ENCODE data around the gene TKTL1. TPM values are rescaled to one million over a fixed set of nuclear protein-coding genes. Genes with fewer than 3 reads are reported as not detected.

Gene TKTL1
- total RNA-seq, 1 donor from 2014 or later, result not detected

DNA sequence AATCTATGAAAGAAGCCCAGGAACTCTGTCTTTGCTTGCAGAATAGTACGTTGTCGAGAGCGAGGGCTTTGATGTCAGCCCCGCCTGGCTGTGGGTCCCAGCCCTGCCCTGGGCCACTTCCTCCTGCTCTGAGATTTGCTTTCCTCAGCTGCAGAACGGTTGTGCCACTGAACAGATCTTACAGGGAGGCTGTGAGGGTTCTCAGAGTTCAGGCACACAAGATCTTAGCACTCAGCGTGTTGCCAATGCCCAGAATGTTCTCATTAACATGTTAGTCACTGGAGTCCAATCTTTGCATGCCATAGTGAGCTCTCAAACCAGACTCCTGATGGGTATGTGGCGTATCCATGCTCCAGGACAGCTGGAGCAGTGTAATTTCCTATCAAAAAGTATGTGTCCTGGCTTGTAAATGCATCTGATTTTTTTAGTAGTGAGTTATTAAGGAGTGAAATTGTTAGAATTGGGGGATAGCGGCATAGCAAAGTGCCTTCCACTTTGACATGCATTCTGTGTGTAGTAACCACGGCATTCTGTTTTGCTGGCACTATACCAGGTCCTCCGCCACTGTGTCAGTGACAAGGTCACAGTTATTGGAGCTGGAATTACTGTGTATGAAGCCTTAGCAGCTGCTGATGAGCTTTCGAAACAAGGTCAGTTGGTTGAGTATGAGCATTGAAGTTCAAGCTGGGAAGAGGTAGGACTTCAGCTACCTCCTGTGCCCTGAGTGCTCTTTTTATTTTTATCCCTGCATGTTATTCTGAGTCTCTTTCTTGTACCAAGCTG is 31.6 kb downstream of the TKTL1 start:
- FAIRE-seq (peak; percentile 40), DNase-seq (ENCODE audit: low read depth) (no peak)
- no peak overlapping the region for H3K4me3 ChIP-seq (ENCODE audit: low read depth, low read length)
- no peaks in the 10 kb centered on the region for H3K36me3 ChIP-seq (ENCODE audit: control insufficient read depth, insufficient read depth, low read length)
- TF ChIP-seq, protein P1, sequence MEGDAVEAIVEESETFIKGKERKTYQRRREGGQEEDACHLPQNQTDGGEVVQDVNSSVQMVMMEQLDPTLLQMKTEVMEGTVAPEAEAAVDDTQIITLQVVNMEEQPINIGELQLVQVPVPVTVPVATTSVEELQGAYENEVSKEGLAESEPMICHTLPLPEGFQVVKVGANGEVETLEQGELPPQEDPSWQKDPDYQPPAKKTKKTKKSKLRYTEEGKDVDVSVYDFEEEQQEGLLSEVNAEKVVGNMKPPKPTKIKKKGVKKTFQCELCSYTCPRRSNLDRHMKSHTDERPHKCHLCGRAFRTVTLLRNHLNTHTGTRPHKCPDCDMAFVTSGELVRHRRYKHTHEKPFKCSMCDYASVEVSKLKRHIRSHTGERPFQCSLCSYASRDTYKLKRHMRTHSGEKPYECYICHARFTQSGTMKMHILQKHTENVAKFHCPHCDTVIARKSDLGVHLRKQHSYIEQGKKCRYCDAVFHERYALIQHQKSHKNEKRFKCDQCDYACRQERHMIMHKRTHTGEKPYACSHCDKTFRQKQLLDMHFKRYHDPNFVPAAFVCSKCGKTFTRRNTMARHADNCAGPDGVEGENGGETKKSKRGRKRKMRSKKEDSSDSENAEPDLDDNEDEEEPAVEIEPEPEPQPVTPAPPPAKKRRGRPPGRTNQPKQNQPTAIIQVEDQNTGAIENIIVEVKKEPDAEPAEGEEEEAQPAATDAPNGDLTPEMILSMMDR (IDR thresholded peaks at IDR 0.05; ENCODE audit: insufficient read depth, low read length, severe bottlenecking), result no peak
- peaks cover 16% of the 10 kb centered on the region for H3K27me3 ChIP-seq (ENCODE audit: control insufficient read depth, insufficient read depth, low read length)

DNA sequence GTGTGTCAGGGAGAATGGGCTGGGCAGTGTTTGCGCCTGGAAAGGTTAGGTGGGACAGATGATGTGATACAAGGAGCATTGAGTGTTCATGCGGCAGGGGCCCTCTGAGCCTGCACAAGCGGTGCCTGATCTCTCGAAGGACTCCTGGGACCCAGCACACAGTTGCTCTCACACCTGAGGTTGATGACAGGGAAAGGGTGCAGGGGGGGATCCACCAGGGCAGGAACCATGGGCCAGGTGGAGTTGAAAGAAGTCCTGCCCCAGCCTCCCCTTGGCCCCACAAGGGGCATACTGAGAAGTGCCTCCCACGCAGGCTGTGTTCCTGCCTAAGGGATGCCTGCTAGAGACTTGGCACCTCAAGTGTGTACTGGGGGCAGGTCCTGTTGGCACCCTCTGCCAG is 33.1 kb downstream of the TKTL1 start:
- no peak for FAIRE-seq
- TF ChIP-seq, protein P1 (IDR thresholded peaks at IDR 0.05; ENCODE audit: insufficient read depth, low read length, severe bottlenecking), result no peak

DNA sequence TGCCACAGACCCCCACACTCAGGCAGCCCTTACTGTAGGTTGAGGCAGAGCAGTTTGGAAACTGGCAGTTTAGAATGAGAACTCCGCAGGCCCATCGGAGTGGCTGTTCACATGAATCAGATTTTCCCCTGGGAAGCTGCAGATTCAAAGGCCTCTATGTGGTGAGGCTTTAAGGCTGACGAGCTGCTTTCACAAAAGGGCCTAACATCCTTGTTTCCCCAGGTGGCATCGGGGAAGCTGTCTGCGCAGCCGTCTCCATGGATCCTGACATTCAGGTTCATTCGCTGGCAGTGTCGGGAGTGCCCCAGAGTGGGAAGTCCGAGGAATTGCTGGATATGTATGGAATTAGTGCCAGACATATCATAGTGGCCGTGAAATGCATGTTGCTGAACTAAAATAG is 33.7 kb downstream of the TKTL1 start:
- Histone ChIP-seq H3K27me3 (ENCODE audit: control insufficient read depth, insufficient read depth, low read length) (peaks cover 14% of the 10 kb centered on the region), H3K4me3 (ENCODE audit: low read depth, low read length) (no peak overlapping the region), H3K36me3 (ENCODE audit: control insufficient read depth, insufficient read depth, low read length) (no peaks in the 10 kb centered on the region)
- FAIRE-seq (no peak), DNase-seq (ENCODE audit: low read depth) (no peak)
- TF ChIP-seq, protein P1 (IDR thresholded peaks at IDR 0.05; ENCODE audit: insufficient read depth, low read length, severe bottlenecking), result no peak

More for the DNA sequence above, 33.1 kb downstream of the TKTL1 start:
- DNase-seq (ENCODE audit: low read depth), result no peak
- Histone ChIP-seq H3K4me3 (ENCODE audit: low read depth, low read length) (no peak overlapping the region), H3K27me3 (ENCODE audit: control insufficient read depth, insufficient read depth, low read length) (peaks cover 16% of the 10 kb centered on the region), H3K36me3 (ENCODE audit: control insufficient read depth, insufficient read depth, low read length) (no peaks in the 10 kb centered on the region)

DNA sequence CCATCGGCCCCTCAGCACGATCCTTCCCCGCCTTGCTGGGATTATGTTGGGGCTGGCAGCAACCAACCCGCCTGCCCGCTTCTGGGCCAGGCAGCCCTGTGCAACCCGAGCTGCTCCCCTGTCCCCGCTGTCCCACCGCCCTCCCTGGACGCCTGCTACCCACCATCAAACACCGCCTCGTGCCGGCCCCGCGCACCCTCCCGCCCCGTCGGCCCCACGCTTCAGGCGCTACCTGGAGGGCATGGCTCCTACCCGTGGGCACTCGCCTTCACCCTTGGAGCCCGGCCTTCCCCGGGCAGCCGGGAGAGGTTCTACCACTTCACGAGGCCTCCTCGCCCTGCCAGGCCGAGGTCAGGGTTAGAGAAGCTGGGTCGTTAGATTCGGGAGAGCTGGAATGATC is 37.0 kb downstream of the TKTL1 start:
- Histone ChIP-seq H3K36me3 (ENCODE audit: control insufficient read depth, insufficient read depth, low read length) (no peaks in the 10 kb centered on the region), H3K4me3 (ENCODE audit: low read depth, low read length) (no peak overlapping the region), H3K27me3 (ENCODE audit: control insufficient read depth, insufficient read depth, low read length) (no peaks in the 10 kb centered on the region)
- no peak for DNase-seq (ENCODE audit: low read depth)
- TF ChIP-seq, protein P1 (IDR thresholded peaks at IDR 0.05; ENCODE audit: insufficient read depth, low read length, severe bottlenecking), result no peak
- FAIRE-seq, result no peak

DNA sequence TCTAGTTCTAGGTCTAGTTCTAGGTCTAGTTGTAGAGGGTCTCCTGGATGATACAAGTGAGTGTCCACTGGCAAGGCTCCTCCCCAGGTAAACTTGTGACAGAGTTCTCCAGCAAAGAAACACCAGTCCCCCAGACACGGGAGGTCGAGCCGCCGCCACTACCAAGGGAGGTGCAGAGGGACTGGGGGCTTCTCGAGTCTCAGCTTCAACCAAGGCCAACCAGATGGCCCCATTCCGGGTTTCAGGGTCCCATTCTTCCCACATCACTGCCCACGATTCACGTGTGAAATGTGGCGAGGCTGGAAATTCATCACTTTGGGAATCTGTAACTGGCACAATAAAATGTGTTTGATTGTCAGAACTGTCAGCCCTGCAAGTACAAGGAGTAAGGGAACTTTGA is 37.5 kb downstream of the TKTL1 start:
- H3K27me3 ChIP-seq (ENCODE audit: control insufficient read depth, insufficient read depth, low read length), result no peaks in the 10 kb centered on the region
- H3K36me3 ChIP-seq (ENCODE audit: control insufficient read depth, insufficient read depth, low read length), result no peaks in the 10 kb centered on the region
- no peak overlapping the region for H3K4me3 ChIP-seq (ENCODE audit: low read depth, low read length)
- DNase-seq (ENCODE audit: low read depth) (no peak), FAIRE-seq (no peak)
- TF ChIP-seq, protein P1 (IDR thresholded peaks at IDR 0.05; ENCODE audit: insufficient read depth, low read length, severe bottlenecking), result no peak

DNA sequence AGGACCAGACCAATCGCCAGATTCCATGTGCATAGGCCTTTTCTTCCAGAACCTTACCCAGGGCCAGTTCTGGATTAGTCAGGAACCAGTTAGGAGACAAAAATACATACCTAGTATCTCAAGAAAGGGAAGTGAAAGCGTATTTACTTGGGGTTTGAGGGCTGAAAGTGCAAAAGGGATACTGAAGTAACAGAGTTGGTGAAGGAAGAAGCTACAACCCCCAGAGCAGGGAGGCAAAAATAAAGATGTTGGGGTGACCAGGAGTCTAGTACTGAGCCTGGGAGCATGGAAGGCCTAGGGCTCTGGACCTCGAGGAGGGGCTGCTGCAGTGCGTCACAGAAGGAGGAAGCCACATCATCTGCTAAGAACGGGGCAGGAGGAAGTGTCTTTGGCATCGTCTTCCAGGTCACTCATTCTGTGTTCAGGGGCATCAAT is 38.3 kb downstream of the TKTL1 start:
- DNase-seq (ENCODE audit: low read depth) (no peak), FAIRE-seq (no peak)
- Histone ChIP-seq H3K36me3 (ENCODE audit: control insufficient read depth, insufficient read depth, low read length) (no peaks in the 10 kb centered on the region), H3K4me3 (ENCODE audit: low read depth, low read length) (no peak overlapping the region), H3K27me3 (ENCODE audit: control insufficient read depth, insufficient read depth, low read length) (no peaks in the 10 kb centered on the region)
- TF ChIP-seq, protein P1 (IDR thresholded peaks at IDR 0.05; ENCODE audit: insufficient read depth, low read length, severe bottlenecking), result no peak
